ENCODE results near the gene CAPN5. TPM values are rescaled to one million over a fixed set of nuclear protein-coding genes. Genes with fewer than 3 reads are reported as not detected.

CAPN5 gene
- total and polyA plus RNA-seq, 2 of the 8 experiments (the other 6 are each of a cell fraction or from before 2014, with no cell fraction given), result 21.5 to 22.4 TPM

DNA sequence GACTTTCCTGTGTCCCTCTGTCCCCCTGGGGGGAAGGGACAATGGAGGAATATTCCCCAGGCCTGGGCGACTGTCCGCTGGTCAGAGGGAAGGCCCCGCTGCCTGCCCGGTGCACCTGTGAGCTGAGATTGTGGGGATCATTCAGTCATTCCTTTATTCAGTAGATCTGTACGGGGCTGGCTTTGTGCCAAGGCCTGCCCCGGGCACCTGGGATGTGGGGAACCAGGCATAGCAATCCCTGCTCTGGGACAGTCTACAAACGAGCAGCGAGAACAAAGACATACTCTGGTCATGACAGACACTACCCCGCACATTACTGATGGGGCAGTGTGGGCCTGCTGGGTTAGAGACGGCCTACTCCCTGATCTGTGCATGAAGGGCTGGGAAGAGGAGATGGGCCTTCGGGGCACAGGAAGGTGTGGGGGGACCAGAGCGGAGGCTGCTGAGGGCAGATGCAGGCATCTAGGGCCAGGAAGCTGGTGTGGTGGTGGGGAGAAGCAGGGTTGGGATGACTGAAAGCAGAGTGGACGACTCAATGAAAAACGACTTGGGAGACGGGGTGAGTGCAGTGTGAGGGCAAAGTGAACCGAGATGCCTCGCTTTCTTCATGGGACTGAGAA is 59.5 kb downstream of the CAPN5 start:
- Histone ChIP-seq H4K8ac (ENCODE audit: extremely low read depth, insufficient read depth, low read length) (0 out of 2 replicates have a peak overlapping the region, but pooled peaks have one; percentile 84), H2BK120ac (replicated peaks; ENCODE audit: low read depth, low read length) (no peak overlapping the region), H3K23ac (ENCODE audit: insufficient read length) (no peak overlapping the region), H3K9ac (replicated peaks in 1 of 4; ENCODE audit: extremely low read depth in 1 of 4, low read depth in 3 of 4, low read length in 3 of 4) (no peak overlapping the region), H3K4me2 (ENCODE audit: insufficient read depth in 1 of 2, low read depth in 2 of 2, low read length in 2 of 2) (peak overlapping the region; percentile 32 to 82), H3K36me3 (ENCODE audit: control insufficient read depth in 2 of 4, insufficient read depth in 4 of 4, low read length in 3 of 4) (no peaks in the 10 kb centered on the region), H3K23me2 (ENCODE audit: low read depth, low read length) (0 out of 2 replicates have a peak, but pooled peaks cover 6% of the 10 kb centered on the region), H3K56ac (replicated peaks; ENCODE audit: insufficient read length, low read depth, low read length) (no peak overlapping the region), H2BK5ac (ENCODE audit: low read depth, low read length) (no peak overlapping the region), H4K20me1 (replicated peaks in 1 of 2; ENCODE audit: control insufficient read depth in 1 of 2, insufficient read depth in 2 of 2, low read length in 2 of 2) (no peaks in the 10 kb centered on the region), H3K27ac (ENCODE audit: low read depth, low read length) (no peak overlapping the region), H2BK20ac (ENCODE audit: low read length) (no peak overlapping the region), H3K18ac (ENCODE audit: extremely low read depth, low read length) (no peak overlapping the region), H4K91ac (replicated peaks; ENCODE audit: insufficient read length, low read length) (peak overlapping the region; percentile 66), H3K79me1 (ENCODE audit: low read depth, low read length) (no peaks in the 10 kb centered on the region), H2AFZ (ENCODE audit: low read length) (no peak overlapping the region), H3K4me1 (replicated peaks in 1 of 4; ENCODE audit: control insufficient read depth in 3 of 4, insufficient read depth in 4 of 4, low read length in 3 of 4) (peaks cover 4 to 15% (median 9%) of the 10 kb centered on the region in 4 experiments), H2AK5ac (ENCODE audit: low read depth, low read length) (no peak overlapping the region), H3K4me3 (ENCODE audit: extremely low read depth in 1 of 4, insufficient read depth in 2 of 4, low read depth in 3 of 4, low read length in 4 of 4) (no peak overlapping the region; a peak in 1 of 8 replicates), H4K5ac (ENCODE audit: insufficient read length, low read depth, low read length) (no peak overlapping the region), H2BK15ac (ENCODE audit: low read length) (0 out of 2 replicates have a peak overlapping the region, but pooled peaks have one; percentile 97), H3K14ac (ENCODE audit: insufficient read length) (no peak overlapping the region), H2BK12ac (ENCODE audit: low read depth, low read length) (peak overlapping the region; percentile 56; the same call in 1 of the 2 replicates), H3K27me3 (replicated peaks in 1 of 4; ENCODE audit: control insufficient read depth in 3 of 4, extremely low read depth in 1 of 4, insufficient read depth in 3 of 4, low read length in 3 of 4) (peaks cover 0 to 2% (median 0%) of the 10 kb centered on the region in 4 experiments; a peak in 1 of 7 replicates), H3K79me2 (ENCODE audit: control insufficient read depth in 1 of 2, insufficient read depth in 2 of 2, low read length in 2 of 2) (no peaks in the 10 kb centered on the region), H3K9me3 (ENCODE audit: insufficient read depth in 2 of 2, low read depth in 1 of 2, low read length in 1 of 2) (no peaks in the 10 kb centered on the region), H3K4ac (replicated peaks; ENCODE audit: insufficient read length, low read depth, low read length) (no peak overlapping the region)
- FAIRE-seq (no peak), DNase-seq (ENCODE audit: low read depth in 1 of 2, low spot score in 2 of 2) (no peak)
- ChIA-PET CTCF (ENCODE audit: partially characterized antibody) (interaction anchor here (0.5 to 13.9 kb wide), 30 partner anchors 10 to 493 kb away, joined by 3 to 248 read pairs (median 12); no protein-coding TSS in a partner anchor), POLR2A (ENCODE audit: partially characterized antibody) (interaction anchor here (1.5 to 2.7 kb wide), 3 partner anchors 18 to 61 kb away, joined by 3 to 8 read pairs (median 6); no protein-coding TSS in a partner anchor)
- WGBS, 2 experiments (ENCODE audit: extremely low coverage in 1 of 2, insufficient coverage in 1 of 2, insufficient read length in 1 of 2, insufficient replicate concordance in 2 of 2, low coverage in 1 of 2, low lambda C conversion rate in 2 of 2, missing lambda C conversion rate in 1 of 2), result 88% methylated on average over 17 of the region's 17 CpGs; no CpG with 5 or more reads in 1 of the 2 experiments
- TF ChIP-seq RXRA (IDR thresholded peaks at IDR 0.05; ENCODE audit: insufficient read depth, low read depth, low read length) (no peak), CBX5 (IDR thresholded peaks at IDR 0.05; ENCODE audit: low read depth, low read length) (no peak), JUN (IDR thresholded peaks at IDR 0.05; ENCODE audit: low read depth, low read length) (no peak), MAFK (IDR thresholded peaks at IDR 0.05; ENCODE audit: low read depth, low read length) (no peak), GABPA (IDR thresholded peaks at IDR 0.05; ENCODE audit: borderline replicate concordance, insufficient read depth, low read length) (no peak), SUZ12 (IDR thresholded peaks at IDR 0.05; ENCODE audit: low read length) (no peak), BACH1 (IDR thresholded peaks at IDR 0.05; ENCODE audit: low read length) (no peak), TAF1 (IDR thresholded peaks at IDR 0.05; ENCODE audit: low read depth, low read length) (no peak), SIX5 (IDR thresholded peaks at IDR 0.05; ENCODE audit: low read depth, low read length) (no peak), RNF2 (IDR thresholded peaks at IDR 0.05; ENCODE audit: borderline replicate concordance, low read depth, low read length, missing control alignments, poor library complexity, severe bottlenecking) (no peak), SP4 (IDR thresholded peaks at IDR 0.05; ENCODE audit: low read length) (no peak), EZH2 (IDR thresholded peaks at IDR 0.05; ENCODE audit: low read depth, low read length, severe bottlenecking) (no peak), EGR1 (IDR thresholded peaks at IDR 0.05; ENCODE audit: borderline replicate concordance, low read depth, low read length) (no peak)
